ENCODE measurements around the gene GBE1. TPM values are rescaled to one million over a fixed set of nuclear protein-coding genes. Genes with fewer than 3 reads are reported as not detected.

GBE1 gene
- total RNA-seq, 2 experiments from 2014 or later, result 3.7 to 4.4 TPM

GRCh38 chr3:81468391-81468790 lies 293.1 kb downstream of the GBE1 start:
- Mint-ChIP-seq H3K36me3 (ENCODE audit: low read depth) (no peaks in the 10 kb centered on the region), H3K4me1 (ENCODE audit: low read depth) (no peaks in the 10 kb centered on the region), H3K27ac (no peak overlapping the region), H3K9me3 (no peaks in the 10 kb centered on the region), H3K27me3 (no peaks in the 10 kb centered on the region), H3K4me3 (no peak overlapping the region)
- Histone ChIP-seq H3K4me3 (ENCODE audit: low read length) (no peak overlapping the region), H3K9me3 (ENCODE audit: control insufficient read depth in 1 of 2, insufficient read depth in 1 of 2, low read length in 2 of 2) (no peaks in the 10 kb centered on the region), H3K27ac (ENCODE audit: low read depth in 1 of 2, low read length in 2 of 2) (no peak overlapping the region), H3K36me3 (ENCODE audit: insufficient read depth, low read length) (no peaks in the 10 kb centered on the region), H3K4me1 (ENCODE audit: insufficient read depth, low read length) (no peaks in the 10 kb centered on the region), H3K27me3 (ENCODE audit: control insufficient read depth in 1 of 2, insufficient read depth in 2 of 2, low read length in 2 of 2) (no peaks in the 10 kb centered on the region)
- ChIA-PET POLR2A (no interaction called here), CTCF (no interaction called here)
- intact Hi-C loops (cut with DNase I, micrococcal nuclease), result no loop called here
- no peak for TF ChIP-seq CTCF (IDR thresholded peaks at IDR 0.05)
- no peak for DNase-seq
- ATAC-seq (ENCODE audit: poor library complexity), result no peak

GRCh38 chr3:81466201-81466560 lies 295.3 kb downstream of the GBE1 start:
- intact Hi-C loops (cut with DNase I, micrococcal nuclease), result no loop called here
- Mint-ChIP-seq H3K4me3 (no peak overlapping the region), H3K27me3 (no peaks in the 10 kb centered on the region), H3K9me3 (no peaks in the 10 kb centered on the region), H3K27ac (no peak overlapping the region), H3K36me3 (ENCODE audit: low read depth) (no peaks in the 10 kb centered on the region), H3K4me1 (ENCODE audit: low read depth) (no peaks in the 10 kb centered on the region)
- Histone ChIP-seq H3K27ac (ENCODE audit: low read depth in 1 of 2, low read length in 2 of 2) (no peak overlapping the region), H3K27me3 (ENCODE audit: control insufficient read depth in 1 of 2, insufficient read depth in 2 of 2, low read length in 2 of 2) (no peaks in the 10 kb centered on the region), H3K9me3 (ENCODE audit: control insufficient read depth in 1 of 2, insufficient read depth in 1 of 2, low read length in 2 of 2) (no peaks in the 10 kb centered on the region), H3K4me3 (ENCODE audit: low read length) (no peak overlapping the region), H3K36me3 (ENCODE audit: insufficient read depth, low read length) (no peaks in the 10 kb centered on the region), H3K4me1 (ENCODE audit: insufficient read depth, low read length) (no peaks in the 10 kb centered on the region)
- POLR2A ChIA-PET, result no interaction called here
- no peak for TF ChIP-seq CTCF (IDR thresholded peaks at IDR 0.05)
- CTCF ChIA-PET, result no interaction called here
- DNase-seq, result no peak
- ATAC-seq (ENCODE audit: poor library complexity), result no peak

GRCh38 chr3:81465510-81466200 lies 295.8 kb downstream of the GBE1 start:
- intact Hi-C loops (cut with DNase I, micrococcal nuclease), result no loop called here
- H3K4me3 Mint-ChIP-seq, result no peak overlapping the region
- Histone ChIP-seq H3K27ac (ENCODE audit: low read depth in 1 of 2, low read length in 2 of 2) (no peak overlapping the region), H3K27me3 (ENCODE audit: control insufficient read depth in 1 of 2, insufficient read depth in 2 of 2, low read length in 2 of 2) (no peaks in the 10 kb centered on the region), H3K36me3 (ENCODE audit: insufficient read depth, low read length) (no peaks in the 10 kb centered on the region), H3K4me1 (ENCODE audit: insufficient read depth, low read length) (no peaks in the 10 kb centered on the region), H3K9me3 (ENCODE audit: control insufficient read depth in 1 of 2, insufficient read depth in 1 of 2, low read length in 2 of 2) (no peaks in the 10 kb centered on the region), H3K4me3 (ENCODE audit: low read length) (no peak overlapping the region)
- H3K36me3 Mint-ChIP-seq (ENCODE audit: low read depth), result no peaks in the 10 kb centered on the region
- no peaks in the 10 kb centered on the region for H3K27me3 Mint-ChIP-seq
- H3K9me3 Mint-ChIP-seq, result no peaks in the 10 kb centered on the region
- no peak for TF ChIP-seq CTCF (IDR thresholded peaks at IDR 0.05)
- H3K27ac Mint-ChIP-seq, result no peak overlapping the region
- ChIA-PET POLR2A (no interaction called here), CTCF (no interaction called here)
- ATAC-seq (ENCODE audit: poor library complexity) (no peak), DNase-seq (no peak)
- no peaks in the 10 kb centered on the region for H3K4me1 Mint-ChIP-seq (ENCODE audit: low read depth)
